SK-N-SH (cell line): ENCODE data around the gene ZCCHC7. TPM values are rescaled to one million over a fixed set of nuclear protein-coding genes. Genes with fewer than 3 reads are reported as not detected.

Experiments used
- CTCF ChIA-PET: fragments of 300-600, 350-600 bp; formaldehyde crosslinking; extraction: SDS; loops from one replicate; lab custom pipeline; 2021; lab: Yijun Ruan, JAX
- POLR2A ChIA-PET: fragments of 350-600 bp; sonication (Branson Sonifier 250); formaldehyde crosslinking; extraction: SDS; loops from one replicate; lab custom pipeline; 2020; ENCODE audit warnings: antibody characterized with exemption, inconsistent platforms; lab: Yijun Ruan, JAX
- DNase-seq: peaks from one replicate; pipeline ENCODE4 v3.0.0; 2012
- H2AFZ ChIP-seq: fragments of 200-600 bp; sonication (generic); 2 replicates; pipeline ENCODE4 v1.8.1; 2016; ENCODE audit warnings: antibody characterized with exemption, mild to moderate bottlenecking, low read depth
- H3F3A ChIP-seq: fragments of 200-600 bp; sonication (generic); replicated peaks from 2 replicates; pipeline ENCODE3; 2016; ENCODE audit warnings: antibody characterized with exemption, mild to moderate bottlenecking; ENCODE audit not compliant: insufficient read depth
- H3K27ac ChIP-seq, 2 experiments: fragments of 200-500 bp in 1 of 2; fragments of 200-600 bp in 1 of 2; sonication (Bioruptor generic) in 1 of 2; sonication (generic), shearing (Covaris generic) in 1 of 2; 2 replicates each; pipeline versions ENCODE4 v1.5.1 to v1.6.1; 2014 to 2016; ENCODE audit warnings: low read depth in 2 of 2, inconsistent platforms in 1 of 2, low read length in 1 of 2, mild to moderate bottlenecking in 1 of 2, mixed read lengths in 1 of 2
- H3K27me3 ChIP-seq: fragments of 200-600 bp; sonication (generic), shearing (Covaris generic); 2 replicates; pipeline ENCODE4 v1.6.1; 2016; ENCODE audit warnings: mixed run types; ENCODE audit not compliant: insufficient read depth
- H3K36me3 ChIP-seq, 2 experiments: fragments of 200-500 bp in 1 of 2; fragments of 200-600 bp in 1 of 2; sonication (Bioruptor generic) in 1 of 2; sonication (generic) in 1 of 2; replicated peaks in 1 of 2; 2 replicates each; pipeline versions ENCODE3 to v1.5.1; 2014 to 2016; ENCODE audit warnings: low read length in 1 of 2, mild to moderate bottlenecking in 1 of 2; ENCODE audit not compliant: insufficient read depth in 2 of 2, control insufficient read depth in 1 of 2
- H3K4me1 ChIP-seq, 2 experiments: fragments of 200-500 bp in 1 of 2; fragments of 200-600 bp in 1 of 2; sonication (Bioruptor generic) in 1 of 2; sonication (generic), shearing (Covaris generic) in 1 of 2; 2 replicates each; pipeline versions ENCODE4 v1.5.1 to v1.6.1; 2014 to 2016; ENCODE audit warnings: low read depth in 1 of 2, low read length in 1 of 2, mixed run types in 1 of 2; ENCODE audit not compliant: insufficient read depth in 2 of 2, control insufficient read depth in 1 of 2
- H3K4me2 ChIP-seq: fragments of 200-600 bp; sonication (generic), shearing (Covaris generic); 2 replicates; pipeline ENCODE4 v1.6.1; 2017; ENCODE audit warnings: mixed run types
- H3K4me3 ChIP-seq, 2 experiments: fragments of 200-500 bp in 1 of 2; fragments of 200-600 bp in 1 of 2; sonication (Bioruptor generic) in 1 of 2; sonication (generic), shearing (Covaris generic) in 1 of 2; 2 replicates each; pipeline versions ENCODE4 v1.5.1 to v1.8.1; 2014 to 2016; ENCODE audit warnings: low read depth in 2 of 2, inconsistent platforms in 1 of 2, low read length in 1 of 2, mild to moderate bottlenecking in 1 of 2, mixed read lengths in 1 of 2, moderate library complexity in 1 of 2
- H3K79me2 ChIP-seq: fragments of 200-600 bp; sonication (generic); 2 replicates; pipeline ENCODE4 v1.8.1; 2017; ENCODE audit warnings: mild to moderate bottlenecking; ENCODE audit not compliant: insufficient read depth
- H3K9ac ChIP-seq: fragments of 200-600 bp; sonication (generic); 2 replicates; pipeline ENCODE4 v1.6.1; 2017; ENCODE audit warnings: mixed run types
- H3K9me2 ChIP-seq: fragments of 200-600 bp; sonication (generic); 2 replicates; pipeline ENCODE4 v1.6.1; 2017; ENCODE audit warnings: mixed run types
- H3K9me3 ChIP-seq: fragments of 200-600 bp; sonication (generic); 2 replicates; pipeline ENCODE4 v1.6.1; 2017; ENCODE audit warnings: mixed run types, mild to moderate bottlenecking, moderate library complexity
- H4K20me1 ChIP-seq: fragments of 200-600 bp; sonication (generic); 2 replicates; pipeline ENCODE4 v1.6.1; 2017; ENCODE audit warnings: mild to moderate bottlenecking, mixed run types; ENCODE audit not compliant: insufficient read depth
- FOXM1 ChIP-seq: IDR thresholded peaks from 2 replicates; pipeline ENCODE4 v1.4.0; 2012; ENCODE audit warnings: low read depth, mild to moderate bottlenecking
- RFX5 ChIP-seq: IDR thresholded peaks from 2 replicates; pipeline ENCODE4 v1.6.1; 2012; ENCODE audit warnings: mild to moderate bottlenecking, improper control_type of control experiment, low read length
- RXRA ChIP-seq: IDR thresholded peaks from 2 replicates; pipeline ENCODE4 v1.4.0; 2012; ENCODE audit warnings: low read depth, mild to moderate bottlenecking, borderline replicate concordance
- TEAD4 ChIP-seq: IDR thresholded peaks from 2 replicates; pipeline ENCODE4 v1.4.0; 2012; ENCODE audit warnings: mild to moderate bottlenecking, borderline replicate concordance; ENCODE audit not compliant: insufficient read depth
- WGBS: methylation state at CpG from one replicate; pipeline ENCODE4 v1.1.6; 2017; ENCODE audit warnings: low lambda C conversion rate; 5-methylcytosine and 5-hydroxymethylcytosine counted together
- polyA plus RNA-seq, 3 experiments: library from polyadenylated mRNA; depleted of rRNA; stranded (reverse); fragments of >200 nt; gene quantifications; 2 replicates each; pipeline ENCODE4 v1.2.3, GENCODE V29; 2012
- TF ChIP-seq, protein P1 (sequence below): IDR thresholded peaks from 2 replicates; pipeline ENCODE4 v1.4.0; 2012; ENCODE audit warnings: low read depth, borderline replicate concordance
- TF ChIP-seq, protein P2 (sequence below): IDR thresholded peaks from 2 replicates; pipeline ENCODE4 v1.6.1; 2012; ENCODE audit warnings: mild to moderate bottlenecking, low read depth, low read length, moderate library complexity

Gene ZCCHC7
- polyA plus RNA-seq, 1 of the 3 experiments (the other 2 are of a cell fraction), result 12.6 TPM

- Histone ChIP-seq H3K27ac (no peak overlapping the region), H3K9ac (no peak overlapping the region), H3K79me2 (peaks cover 33% of the 10 kb centered on the region; the same call in 1 of the 2 replicates), H3K27me3 (no peaks in the 10 kb centered on the region), H3F3A (peaks cover 13% of the 10 kb centered on the region), H3K9me2 (no peaks in the 10 kb centered on the region), H2AFZ (no peak overlapping the region), H3K4me3 (no peak overlapping the region), H4K20me1 (no peaks in the 10 kb centered on the region), H3K9me3 (0 out of 2 replicates have a peak, but pooled peaks cover 4% of the 10 kb centered on the region), H3K4me2 (no peak overlapping the region), H3K4me1 (peaks cover 0 to 4% of the 10 kb centered on the region in 2 experiments; a peak in 1 of 4 replicates), H3K36me3 (peaks cover 4 to 29% of the 10 kb centered on the region in 2 experiments)
- ChIA-PET CTCF (interaction anchor here (2.2 kb wide), 1 partner anchor 8 kb away, joined by 5 read pairs; no protein-coding TSS in a partner anchor), POLR2A (no interaction called here)
- WGBS, result 96% methylated on average over 4 of the region's 4 CpGs
- no peak for DNase-seq
- TF ChIP-seq TEAD4 (no peak), FOXM1 (no peak)
- TF ChIP-seq, protein P1, sequence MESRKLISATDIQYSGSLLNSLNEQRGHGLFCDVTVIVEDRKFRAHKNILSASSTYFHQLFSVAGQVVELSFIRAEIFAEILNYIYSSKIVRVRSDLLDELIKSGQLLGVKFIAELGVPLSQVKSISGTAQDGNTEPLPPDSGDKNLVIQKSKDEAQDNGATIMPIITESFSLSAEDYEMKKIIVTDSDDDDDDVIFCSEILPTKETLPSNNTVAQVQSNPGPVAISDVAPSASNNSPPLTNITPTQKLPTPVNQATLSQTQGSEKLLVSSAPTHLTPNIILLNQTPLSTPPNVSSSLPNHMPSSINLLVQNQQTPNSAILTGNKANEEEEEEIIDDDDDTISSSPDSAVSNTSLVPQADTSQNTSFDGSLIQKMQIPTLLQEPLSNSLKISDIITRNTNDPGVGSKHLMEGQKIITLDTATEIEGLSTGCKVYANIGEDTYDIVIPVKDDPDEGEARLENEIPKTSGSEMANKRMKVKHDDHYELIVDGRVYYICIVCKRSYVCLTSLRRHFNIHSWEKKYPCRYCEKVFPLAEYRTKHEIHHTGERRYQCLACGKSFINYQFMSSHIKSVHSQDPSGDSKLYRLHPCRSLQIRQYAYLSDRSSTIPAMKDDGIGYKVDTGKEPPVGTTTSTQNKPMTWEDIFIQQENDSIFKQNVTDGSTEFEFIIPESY, result no peak
Observed at GRCh38 chr9:37184905-37185867, 64.8 kb downstream of the ZCCHC7 start.

DNA sequence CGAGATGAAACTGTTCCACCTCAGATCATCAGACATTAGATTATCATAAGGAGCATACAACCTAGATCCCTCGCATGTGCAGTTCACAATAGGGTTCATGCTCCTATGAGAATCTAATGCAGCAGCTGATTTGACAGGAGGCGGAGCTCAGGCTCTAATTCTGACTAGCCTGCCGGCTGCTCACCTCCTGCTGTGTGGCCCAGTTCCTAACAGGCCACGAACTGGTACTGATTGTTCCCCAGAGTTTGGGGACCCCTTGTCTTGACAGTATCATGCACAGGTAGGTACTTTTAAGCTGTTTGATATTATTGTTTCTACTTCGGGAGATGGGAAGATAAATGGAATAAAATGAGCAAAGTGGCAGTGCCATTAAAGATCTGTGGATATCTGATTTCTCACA lies 66.9 kb downstream of the ZCCHC7 start:
- peaks cover 8% of the 10 kb centered on the region for H3F3A ChIP-seq
- H3K79me2 ChIP-seq, result peaks cover 34% of the 10 kb centered on the region; the same call in 1 of the 2 replicates
- H2AFZ ChIP-seq, result no peak overlapping the region
- 94% methylated on average over 4 of the region's 6 CpGs for WGBS
- H3K4me1 ChIP-seq, result peaks cover 0 to 4% of the 10 kb centered on the region in 2 experiments; a peak in 1 of 4 replicates
- TF ChIP-seq RFX5, result no peak
- no peak for TF ChIP-seq RXRA
- TF ChIP-seq, protein P2, sequence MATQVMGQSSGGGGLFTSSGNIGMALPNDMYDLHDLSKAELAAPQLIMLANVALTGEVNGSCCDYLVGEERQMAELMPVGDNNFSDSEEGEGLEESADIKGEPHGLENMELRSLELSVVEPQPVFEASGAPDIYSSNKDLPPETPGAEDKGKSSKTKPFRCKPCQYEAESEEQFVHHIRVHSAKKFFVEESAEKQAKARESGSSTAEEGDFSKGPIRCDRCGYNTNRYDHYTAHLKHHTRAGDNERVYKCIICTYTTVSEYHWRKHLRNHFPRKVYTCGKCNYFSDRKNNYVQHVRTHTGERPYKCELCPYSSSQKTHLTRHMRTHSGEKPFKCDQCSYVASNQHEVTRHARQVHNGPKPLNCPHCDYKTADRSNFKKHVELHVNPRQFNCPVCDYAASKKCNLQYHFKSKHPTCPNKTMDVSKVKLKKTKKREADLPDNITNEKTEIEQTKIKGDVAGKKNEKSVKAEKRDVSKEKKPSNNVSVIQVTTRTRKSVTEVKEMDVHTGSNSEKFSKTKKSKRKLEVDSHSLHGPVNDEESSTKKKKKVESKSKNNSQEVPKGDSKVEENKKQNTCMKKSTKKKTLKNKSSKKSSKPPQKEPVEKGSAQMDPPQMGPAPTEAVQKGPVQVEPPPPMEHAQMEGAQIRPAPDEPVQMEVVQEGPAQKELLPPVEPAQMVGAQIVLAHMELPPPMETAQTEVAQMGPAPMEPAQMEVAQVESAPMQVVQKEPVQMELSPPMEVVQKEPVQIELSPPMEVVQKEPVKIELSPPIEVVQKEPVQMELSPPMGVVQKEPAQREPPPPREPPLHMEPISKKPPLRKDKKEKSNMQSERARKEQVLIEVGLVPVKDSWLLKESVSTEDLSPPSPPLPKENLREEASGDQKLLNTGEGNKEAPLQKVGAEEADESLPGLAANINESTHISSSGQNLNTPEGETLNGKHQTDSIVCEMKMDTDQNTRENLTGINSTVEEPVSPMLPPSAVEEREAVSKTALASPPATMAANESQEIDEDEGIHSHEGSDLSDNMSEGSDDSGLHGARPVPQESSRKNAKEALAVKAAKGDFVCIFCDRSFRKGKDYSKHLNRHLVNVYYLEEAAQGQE, result no peak
- H3K9me2 ChIP-seq, result no peaks in the 10 kb centered on the region
- no peak overlapping the region for H3K9ac ChIP-seq
- no peaks in the 10 kb centered on the region for H3K27me3 ChIP-seq
- H3K36me3 ChIP-seq, result peaks cover 11 to 16% of the 10 kb centered on the region in 2 experiments
- ChIA-PET POLR2A (interaction anchor here (0.6 kb wide), 1 partner anchor 334 kb away, joined by 3 read pairs; no protein-coding TSS in a partner anchor), CTCF (no interaction called here)
- no peak overlapping the region for H3K4me3 ChIP-seq
- peak overlapping the region in 1 of 2 experiments; percentile 42; a peak in 2 of 4 replicates for H3K27ac ChIP-seq
- no peak for DNase-seq
- H4K20me1 ChIP-seq, result no peaks in the 10 kb centered on the region
- no peaks in the 10 kb centered on the region for H3K9me3 ChIP-seq
- H3K4me2 ChIP-seq, result no peak overlapping the region
